ENCODE measurements around the gene ZNF580. TPM values are rescaled to one million over a fixed set of nuclear protein-coding genes. Genes with fewer than 3 reads are reported as not detected.

The ZNF580 gene
- total and polyA plus RNA-seq, 5 donors from 2014 or later: 14.3 to 30.8 (median 17.2) TPM

DNA sequence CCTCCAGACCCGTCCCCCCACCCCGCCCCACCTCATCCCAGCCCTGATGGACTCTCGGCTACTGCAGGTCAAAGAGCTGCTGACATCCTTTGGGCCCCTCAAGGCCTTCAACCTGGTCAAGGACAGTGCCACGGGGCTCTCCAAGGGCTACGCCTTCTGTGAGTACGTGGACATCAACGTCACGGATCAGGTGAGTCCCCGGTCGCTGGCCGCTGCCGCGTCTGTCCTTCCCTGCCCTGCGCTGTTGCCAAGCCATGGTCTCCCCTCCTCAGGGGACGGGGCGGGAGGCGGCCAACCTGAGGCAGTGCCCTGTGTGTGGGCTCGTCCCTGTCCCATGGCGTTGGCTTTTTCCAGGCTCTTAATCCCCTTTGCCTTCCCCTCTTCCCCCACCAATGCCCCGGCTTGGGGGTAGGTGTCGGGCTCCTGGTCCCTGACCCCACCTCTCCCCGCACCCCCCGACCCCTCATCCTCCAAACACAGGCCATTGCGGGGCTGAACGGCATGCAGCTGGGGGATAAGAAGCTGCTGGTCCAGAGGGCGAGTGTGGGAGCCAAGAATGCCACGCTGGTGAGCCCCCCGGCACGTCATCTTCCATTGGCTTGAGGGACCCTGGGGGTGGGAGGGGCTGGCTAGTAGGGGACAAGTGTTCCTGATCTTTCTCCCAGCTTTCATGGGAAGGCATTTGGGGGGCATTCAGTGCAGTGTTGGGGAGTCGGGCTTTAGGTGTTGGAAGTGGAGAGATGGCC lies 28.0 kb downstream of the ZNF580 start:
- Mint-ChIP-seq H3K4me3 (no peak overlapping the region), H3K36me3 (peaks cover 27% of the 10 kb centered on the region), H3K27me3 (no peaks in the 10 kb centered on the region), H3K9me3 (no peaks in the 10 kb centered on the region), H3K4me1 (peaks cover 5 to 53% (median 11%) of the 10 kb centered on the region in 4 donors), H3K27ac (no peak overlapping the region)
- H3K27me3 ChIP-seq (ENCODE audit: control insufficient read depth, insufficient read depth, low read length): no peaks in the 10 kb centered on the region
- peaks cover 73% of the 10 kb centered on the region for H3K36me3 ChIP-seq (ENCODE audit: control insufficient read depth, insufficient read depth, low read length)
- H3K4me3 ChIP-seq (ENCODE audit: low read depth, low read length): no peak overlapping the region
- H3K9me3 ChIP-seq (ENCODE audit: control insufficient read depth in 2 of 2, low read length in 2 of 2): no peaks in the 10 kb centered on the region
- DNase-seq (no peak), ATAC-seq (ENCODE audit: low read depth in 2 of 2) (no peak)
- peaks cover 11% of the 10 kb centered on the region for H3K4me1 ChIP-seq (ENCODE audit: control insufficient read depth, insufficient read depth, low read length, poor library complexity, severe bottlenecking)
- no peak overlapping the region for H3K27ac ChIP-seq (ENCODE audit: insufficient read depth, low read length, poor library complexity, severe bottlenecking)

DNA sequence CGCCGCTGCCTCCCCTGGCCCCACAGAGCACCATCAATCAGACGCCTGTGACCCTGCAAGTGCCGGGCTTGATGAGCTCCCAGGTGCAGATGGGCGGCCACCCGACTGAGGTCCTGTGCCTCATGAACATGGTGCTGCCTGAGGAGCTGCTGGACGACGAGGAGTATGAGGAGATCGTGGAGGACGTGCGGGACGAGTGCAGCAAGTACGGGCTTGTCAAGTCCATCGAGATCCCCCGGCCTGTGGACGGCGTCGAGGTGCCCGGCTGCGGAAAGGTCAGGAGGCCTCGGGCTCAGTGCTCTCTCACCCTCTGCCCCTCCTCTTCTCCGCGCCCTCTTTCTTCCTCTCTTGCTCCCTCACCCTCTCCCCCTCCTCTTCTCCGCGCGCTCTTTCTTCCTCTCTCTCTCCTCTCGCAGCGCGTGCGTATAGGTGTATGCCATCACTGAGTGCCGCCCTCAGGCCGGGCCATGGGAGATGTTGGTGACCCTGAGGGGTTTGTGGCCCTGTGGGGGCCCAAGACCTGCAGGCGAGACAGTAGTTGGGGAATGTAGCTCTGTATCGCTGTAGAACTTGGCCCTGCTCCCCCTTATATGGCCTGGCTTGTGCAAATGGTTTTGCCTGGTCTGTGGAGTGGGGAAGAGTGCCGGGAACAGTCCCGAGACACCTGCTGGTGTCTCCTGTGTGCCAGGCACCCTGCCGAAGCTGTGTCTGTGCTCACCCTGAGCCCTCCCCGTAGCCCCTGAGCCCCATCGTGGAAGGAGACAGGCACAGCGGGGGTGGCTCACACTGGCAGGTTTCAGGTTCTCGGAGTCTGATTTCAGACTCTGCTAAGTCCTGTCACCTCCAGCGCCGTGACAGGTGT lies 28.8 kb downstream of the ZNF580 start:
- no peaks in the 10 kb centered on the region for H3K9me3 ChIP-seq (ENCODE audit: control insufficient read depth in 2 of 2, low read length in 2 of 2)
- ATAC-seq (ENCODE audit: low read depth in 2 of 2): no peak
- no peaks in the 10 kb centered on the region for H3K9me3 Mint-ChIP-seq
- H3K4me1 ChIP-seq (ENCODE audit: control insufficient read depth, insufficient read depth, low read length, poor library complexity, severe bottlenecking): peaks cover 16% of the 10 kb centered on the region
- peaks cover 21% of the 10 kb centered on the region for H3K36me3 Mint-ChIP-seq
- peak overlapping the region in 1 of 4 donors; percentile 61 for H3K4me3 Mint-ChIP-seq
- no peak for DNase-seq
- no peak overlapping the region for H3K27ac ChIP-seq (ENCODE audit: insufficient read depth, low read length, poor library complexity, severe bottlenecking)
- H3K27ac Mint-ChIP-seq: no peak overlapping the region
- no peaks in the 10 kb centered on the region for H3K27me3 ChIP-seq (ENCODE audit: control insufficient read depth, insufficient read depth, low read length)
- H3K4me3 ChIP-seq (ENCODE audit: low read depth, low read length): no peak overlapping the region
- no peaks in the 10 kb centered on the region for H3K27me3 Mint-ChIP-seq
- peaks cover 65% of the 10 kb centered on the region for H3K36me3 ChIP-seq (ENCODE audit: control insufficient read depth, insufficient read depth, low read length)
- peaks cover 5 to 53% (median 11%) of the 10 kb centered on the region in 4 donors for H3K4me1 Mint-ChIP-seq

DNA sequence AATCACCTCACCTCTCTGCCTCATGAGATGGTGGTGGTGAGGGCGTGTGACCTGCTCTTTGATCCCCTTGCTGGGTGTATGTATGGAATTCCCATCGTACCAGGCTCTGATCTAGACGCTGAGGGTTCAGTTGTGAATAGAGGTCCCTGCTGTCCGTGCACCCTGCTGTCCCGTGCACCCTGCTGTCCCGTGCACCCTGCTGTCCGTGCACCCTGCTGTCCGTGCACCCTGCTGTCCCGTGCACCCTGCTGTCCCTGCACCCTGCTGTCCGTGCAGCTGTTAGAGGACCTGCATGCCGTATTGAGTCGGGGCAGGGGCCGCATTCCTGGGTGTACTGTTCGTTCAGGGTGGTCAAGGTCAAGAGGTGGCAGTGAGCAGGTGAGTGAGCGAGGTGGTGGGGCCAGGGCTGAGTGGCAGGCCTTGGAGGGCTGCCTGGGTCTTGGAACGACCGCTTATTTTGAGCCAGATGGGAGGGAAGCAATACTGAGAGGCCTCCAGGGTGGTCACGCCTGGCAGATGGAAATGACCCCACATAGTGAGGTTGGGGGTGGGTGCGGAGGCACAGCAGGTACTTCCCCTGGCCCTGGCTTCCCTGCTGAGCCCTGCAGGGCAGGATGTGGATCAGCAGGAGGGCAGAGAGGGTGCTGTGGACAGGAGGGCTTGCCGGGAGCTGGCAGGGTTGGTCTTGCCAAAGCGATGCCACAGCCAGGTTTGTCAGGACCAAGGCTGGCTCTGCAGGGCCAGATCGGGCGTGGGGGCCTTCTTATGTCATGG lies 29.7 kb downstream of the ZNF580 start:
- Histone ChIP-seq H3K4me1 (ENCODE audit: control insufficient read depth, insufficient read depth, low read length, poor library complexity, severe bottlenecking) (peaks cover 19% of the 10 kb centered on the region), H3K4me3 (ENCODE audit: low read depth, low read length) (no peak overlapping the region), H3K27ac (ENCODE audit: insufficient read depth, low read length, poor library complexity, severe bottlenecking) (peak overlapping the region; percentile 19), H3K27me3 (ENCODE audit: control insufficient read depth, insufficient read depth, low read length) (no peaks in the 10 kb centered on the region), H3K36me3 (ENCODE audit: control insufficient read depth, insufficient read depth, low read length) (peaks cover 60% of the 10 kb centered on the region), H3K9me3 (ENCODE audit: control insufficient read depth in 2 of 2, low read length in 2 of 2) (no peaks in the 10 kb centered on the region)
- Mint-ChIP-seq H3K9me3 (no peaks in the 10 kb centered on the region), H3K36me3 (peaks cover 18% of the 10 kb centered on the region), H3K4me3 (peak overlapping the region in 3 of 4 donors; percentile 21 to 86 (median 61)), H3K27me3 (no peaks in the 10 kb centered on the region), H3K4me1 (peaks cover 8 to 51% (median 11%) of the 10 kb centered on the region in 4 donors), H3K27ac (no peak overlapping the region)
- peak in 2 of 3 donors; percentile 22 to 27 for DNase-seq
- no peak for ATAC-seq (ENCODE audit: low read depth in 2 of 2)

DNA sequence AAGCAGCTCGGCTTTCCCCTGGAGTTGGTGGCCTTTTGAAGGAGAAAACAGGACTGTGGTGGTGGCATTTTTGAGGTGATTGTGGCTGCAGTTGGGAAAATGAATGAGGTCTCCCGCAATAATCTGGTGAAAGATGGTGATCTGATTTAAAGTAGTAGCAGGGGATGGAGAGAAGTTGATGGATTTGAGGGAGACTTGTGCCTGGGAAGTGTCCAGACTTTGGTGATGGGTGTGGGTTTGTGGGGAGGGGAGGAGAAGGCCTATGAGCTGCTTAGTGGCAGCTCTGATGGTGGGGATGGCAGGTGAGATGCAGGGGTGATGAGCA lies 30.2 kb downstream of the ZNF580 start:
- Mint-ChIP-seq H3K36me3 (peaks cover 16% of the 10 kb centered on the region), H3K27me3 (no peaks in the 10 kb centered on the region), H3K9me3 (no peaks in the 10 kb centered on the region), H3K27ac (peak overlapping the region in 1 of 3 donors; percentile 52), H3K4me3 (peak overlapping the region in 2 of 4 donors; percentile 59 to 86), H3K4me1 (peaks cover 13 to 53% (median 17%) of the 10 kb centered on the region in 4 donors)
- no peak for ATAC-seq (ENCODE audit: low read depth in 2 of 2)
- Histone ChIP-seq H3K4me3 (ENCODE audit: low read depth, low read length) (no peak overlapping the region), H3K36me3 (ENCODE audit: control insufficient read depth, insufficient read depth, low read length) (peaks cover 57% of the 10 kb centered on the region), H3K9me3 (ENCODE audit: control insufficient read depth in 2 of 2, low read length in 2 of 2) (no peaks in the 10 kb centered on the region), H3K27ac (ENCODE audit: insufficient read depth, low read length, poor library complexity, severe bottlenecking) (peak overlapping the region; percentile 19), H3K27me3 (ENCODE audit: control insufficient read depth, insufficient read depth, low read length) (no peaks in the 10 kb centered on the region), H3K4me1 (ENCODE audit: control insufficient read depth, insufficient read depth, low read length, poor library complexity, severe bottlenecking) (peaks cover 24% of the 10 kb centered on the region)
- no peak for DNase-seq

DNA sequence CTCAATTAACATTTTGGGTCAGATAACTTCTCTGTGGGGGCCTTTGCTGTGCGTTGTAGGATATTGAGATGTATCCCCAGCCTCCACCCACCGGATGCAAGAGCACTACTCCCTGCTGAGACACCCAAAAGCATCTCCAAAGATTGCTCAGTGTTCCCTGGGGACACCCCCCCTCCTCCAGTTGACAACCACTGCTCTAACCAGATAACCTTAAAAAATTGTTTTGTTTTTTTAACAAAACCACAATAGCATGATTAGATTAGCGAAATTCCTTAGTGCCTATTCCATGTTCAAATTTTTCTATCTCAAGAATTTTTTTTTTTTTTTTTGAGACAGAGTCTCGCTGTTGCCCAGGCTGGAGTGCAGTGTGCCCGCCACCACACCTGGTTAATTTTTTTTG lies 31.6 kb downstream of the ZNF580 start:
- Histone ChIP-seq H3K9me3 (ENCODE audit: control insufficient read depth in 2 of 2, low read length in 2 of 2) (no peaks in the 10 kb centered on the region), H3K4me3 (ENCODE audit: low read depth, low read length) (no peak overlapping the region), H3K36me3 (ENCODE audit: control insufficient read depth, insufficient read depth, low read length) (peaks cover 48% of the 10 kb centered on the region), H3K27ac (ENCODE audit: insufficient read depth, low read length, poor library complexity, severe bottlenecking) (peak overlapping the region; percentile 6), H3K4me1 (ENCODE audit: control insufficient read depth, insufficient read depth, low read length, poor library complexity, severe bottlenecking) (peaks cover 38% of the 10 kb centered on the region), H3K27me3 (ENCODE audit: control insufficient read depth, insufficient read depth, low read length) (no peaks in the 10 kb centered on the region)
- H3K27me3 Mint-ChIP-seq: no peaks in the 10 kb centered on the region
- H3K36me3 Mint-ChIP-seq: peaks cover 15% of the 10 kb centered on the region
- H3K4me3 Mint-ChIP-seq: peak overlapping the region in 3 of 4 donors; percentile 6 to 76 (median 44)
- no peak for DNase-seq
- peaks cover 19 to 56% (median 24%) of the 10 kb centered on the region in 4 donors for H3K4me1 Mint-ChIP-seq
- peaks cover 0 to 3% (median 0%) of the 10 kb centered on the region in 7 donors for H3K9me3 Mint-ChIP-seq
- ATAC-seq (ENCODE audit: low read depth in 2 of 2): no peak
- H3K27ac Mint-ChIP-seq: no peak overlapping the region

DNA sequence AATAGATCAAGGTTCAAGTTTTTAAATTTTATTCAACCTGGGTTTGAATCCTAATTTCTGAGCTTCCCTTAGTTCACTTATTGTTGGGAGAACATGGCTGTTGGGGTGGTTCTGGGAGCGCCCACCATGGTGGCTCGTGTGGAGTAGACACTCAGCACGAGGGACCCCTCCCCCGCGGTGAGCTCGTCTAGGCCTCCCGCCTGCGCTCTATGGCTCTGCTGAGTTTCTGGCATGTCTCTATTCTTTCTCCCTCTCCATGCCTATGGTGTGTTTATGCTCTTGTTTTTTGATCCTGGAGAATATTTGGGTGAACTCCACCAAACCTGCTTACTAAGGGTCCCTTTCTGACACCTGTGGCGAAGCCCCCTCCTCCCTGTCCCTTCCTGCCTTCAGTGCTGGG lies 32.7 kb downstream of the ZNF580 start:
- H3K27me3 Mint-ChIP-seq: no peaks in the 10 kb centered on the region
- peaks cover 19 to 62% (median 29%) of the 10 kb centered on the region in 4 donors for H3K4me1 Mint-ChIP-seq
- H3K36me3 ChIP-seq (ENCODE audit: control insufficient read depth, insufficient read depth, low read length): peaks cover 44% of the 10 kb centered on the region
- H3K27me3 ChIP-seq (ENCODE audit: control insufficient read depth, insufficient read depth, low read length): no peaks in the 10 kb centered on the region
- no peaks in the 10 kb centered on the region for H3K9me3 ChIP-seq (ENCODE audit: control insufficient read depth in 2 of 2, low read length in 2 of 2)
- ATAC-seq (ENCODE audit: low read depth in 2 of 2) (no peak), DNase-seq (no peak)
- peak overlapping the region; percentile 85 for H3K27ac ChIP-seq (ENCODE audit: insufficient read depth, low read length, poor library complexity, severe bottlenecking)
- no peak overlapping the region for H3K4me3 ChIP-seq (ENCODE audit: low read depth, low read length)
- H3K4me1 ChIP-seq (ENCODE audit: control insufficient read depth, insufficient read depth, low read length, poor library complexity, severe bottlenecking): peaks cover 45% of the 10 kb centered on the region
- peak overlapping the region; percentile 47 to 76 (median 56) for H3K4me3 Mint-ChIP-seq
- H3K9me3 Mint-ChIP-seq: peaks cover 0 to 3% (median 0%) of the 10 kb centered on the region in 7 donors
- peak overlapping the region in 2 of 3 donors; percentile 38 to 42 for H3K27ac Mint-ChIP-seq
- peaks cover 19% of the 10 kb centered on the region for H3K36me3 Mint-ChIP-seq

DNA sequence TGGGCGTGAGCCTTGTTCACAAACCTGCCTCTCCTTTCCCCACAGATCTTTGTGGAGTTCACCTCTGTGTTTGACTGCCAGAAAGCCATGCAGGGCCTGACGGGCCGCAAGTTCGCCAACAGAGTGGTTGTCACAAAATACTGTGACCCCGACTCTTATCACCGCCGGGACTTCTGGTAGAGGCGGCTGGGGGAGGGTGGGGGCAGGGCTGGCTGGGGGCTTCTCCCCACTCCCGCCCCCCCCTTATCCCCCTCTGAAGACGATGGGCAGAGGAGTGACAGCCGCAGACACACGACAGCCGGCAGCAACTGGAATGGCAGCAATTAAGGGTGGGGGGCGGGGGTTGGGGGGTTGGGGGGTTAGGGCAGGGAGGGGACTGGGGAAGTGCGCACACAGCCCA lies 33.1 kb downstream of the ZNF580 start:
- Histone ChIP-seq H3K27ac (ENCODE audit: insufficient read depth, low read length, poor library complexity, severe bottlenecking) (peak overlapping the region; percentile 85), H3K36me3 (ENCODE audit: control insufficient read depth, insufficient read depth, low read length) (peaks cover 45% of the 10 kb centered on the region), H3K4me1 (ENCODE audit: control insufficient read depth, insufficient read depth, low read length, poor library complexity, severe bottlenecking) (peaks cover 45% of the 10 kb centered on the region), H3K9me3 (ENCODE audit: control insufficient read depth in 2 of 2, low read length in 2 of 2) (no peaks in the 10 kb centered on the region), H3K27me3 (ENCODE audit: control insufficient read depth, insufficient read depth, low read length) (no peaks in the 10 kb centered on the region), H3K4me3 (ENCODE audit: low read depth, low read length) (no peak overlapping the region)
- DNase-seq (no peak), ATAC-seq (ENCODE audit: low read depth in 2 of 2) (no peak)
- H3K4me1 Mint-ChIP-seq: peaks cover 19 to 66% (median 29%) of the 10 kb centered on the region in 4 donors
- peaks cover 19% of the 10 kb centered on the region for H3K36me3 Mint-ChIP-seq
- peak overlapping the region in 2 of 3 donors; percentile 42 to 71 for H3K27ac Mint-ChIP-seq
- H3K9me3 Mint-ChIP-seq: peaks cover 0 to 3% (median 0%) of the 10 kb centered on the region in 7 donors
- H3K4me3 Mint-ChIP-seq: peak overlapping the region; percentile 47 to 76 (median 56)
- H3K27me3 Mint-ChIP-seq: no peaks in the 10 kb centered on the region
